Measurements from ENCODE around the gene MROH9. TPM values are rescaled to one million over a fixed set of nuclear protein-coding genes. Genes with fewer than 3 reads are reported as not detected.

Gene MROH9
- total RNA-seq, 1 experiment from 2014 or later, result not detected

DNA sequence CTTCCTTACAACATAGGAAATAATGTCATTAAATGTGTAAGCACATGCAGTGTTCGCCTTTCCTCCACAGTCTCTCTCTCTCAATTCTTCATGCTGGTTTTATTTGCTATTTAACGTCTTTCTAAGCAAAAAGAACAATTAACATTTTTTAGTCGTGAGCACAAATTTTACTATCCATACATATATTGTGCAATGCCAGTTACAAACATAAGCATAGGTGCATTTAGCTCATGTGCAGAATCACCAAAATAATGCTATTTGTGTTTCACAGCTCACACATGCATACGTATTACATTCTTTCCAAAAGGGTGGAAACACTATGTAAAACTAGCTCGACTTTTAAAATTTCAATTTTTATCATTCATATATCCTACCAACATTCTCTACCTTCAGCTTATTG, 52.1 kb downstream of the MROH9 start:
- Histone ChIP-seq H3K27me3 (ENCODE audit: control insufficient read depth, insufficient read depth, low read length) (no peaks in the 10 kb centered on the region), H3K36me3 (ENCODE audit: control insufficient read depth, insufficient read depth, low read length) (no peaks in the 10 kb centered on the region), H3K9me3 (ENCODE audit: control insufficient read depth, insufficient read depth, low read depth, low read length) (no peaks in the 10 kb centered on the region), H3K4me1 (ENCODE audit: control insufficient read depth, insufficient read depth, low read length) (no peaks in the 10 kb centered on the region), H3K27ac (ENCODE audit: low read length) (no peak overlapping the region), H3K4me3 (ENCODE audit: low read depth in 2 of 2, low read length in 2 of 2) (no peak overlapping the region)
- TF ChIP-seq TCF7L2 (IDR thresholded peaks at IDR 0.05; ENCODE audit: low read depth, low read length) (no peak), CTCF (IDR thresholded peaks at IDR 0.05) (no peak), POLR2AphosphoS5 (IDR thresholded peaks at IDR 0.05; ENCODE audit: low read depth, low read length) (no peak), SIN3A (IDR thresholded peaks at IDR 0.05; ENCODE audit: borderline replicate concordance, insufficient read depth, low read depth, low read length) (no peak)
- TF ChIP-seq, protein P1, sequence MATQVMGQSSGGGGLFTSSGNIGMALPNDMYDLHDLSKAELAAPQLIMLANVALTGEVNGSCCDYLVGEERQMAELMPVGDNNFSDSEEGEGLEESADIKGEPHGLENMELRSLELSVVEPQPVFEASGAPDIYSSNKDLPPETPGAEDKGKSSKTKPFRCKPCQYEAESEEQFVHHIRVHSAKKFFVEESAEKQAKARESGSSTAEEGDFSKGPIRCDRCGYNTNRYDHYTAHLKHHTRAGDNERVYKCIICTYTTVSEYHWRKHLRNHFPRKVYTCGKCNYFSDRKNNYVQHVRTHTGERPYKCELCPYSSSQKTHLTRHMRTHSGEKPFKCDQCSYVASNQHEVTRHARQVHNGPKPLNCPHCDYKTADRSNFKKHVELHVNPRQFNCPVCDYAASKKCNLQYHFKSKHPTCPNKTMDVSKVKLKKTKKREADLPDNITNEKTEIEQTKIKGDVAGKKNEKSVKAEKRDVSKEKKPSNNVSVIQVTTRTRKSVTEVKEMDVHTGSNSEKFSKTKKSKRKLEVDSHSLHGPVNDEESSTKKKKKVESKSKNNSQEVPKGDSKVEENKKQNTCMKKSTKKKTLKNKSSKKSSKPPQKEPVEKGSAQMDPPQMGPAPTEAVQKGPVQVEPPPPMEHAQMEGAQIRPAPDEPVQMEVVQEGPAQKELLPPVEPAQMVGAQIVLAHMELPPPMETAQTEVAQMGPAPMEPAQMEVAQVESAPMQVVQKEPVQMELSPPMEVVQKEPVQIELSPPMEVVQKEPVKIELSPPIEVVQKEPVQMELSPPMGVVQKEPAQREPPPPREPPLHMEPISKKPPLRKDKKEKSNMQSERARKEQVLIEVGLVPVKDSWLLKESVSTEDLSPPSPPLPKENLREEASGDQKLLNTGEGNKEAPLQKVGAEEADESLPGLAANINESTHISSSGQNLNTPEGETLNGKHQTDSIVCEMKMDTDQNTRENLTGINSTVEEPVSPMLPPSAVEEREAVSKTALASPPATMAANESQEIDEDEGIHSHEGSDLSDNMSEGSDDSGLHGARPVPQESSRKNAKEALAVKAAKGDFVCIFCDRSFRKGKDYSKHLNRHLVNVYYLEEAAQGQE (IDR thresholded peaks at IDR 0.05; ENCODE audit: insufficient read depth in 1 of 2, low read depth in 2 of 2, low read length in 1 of 2), result no peak
- in situ Hi-C loops (cut with HindIII; ENCODE audit: low pct_unique_long_range_greater_than_20kb, low sequenced_read_pairs) (no loop called here), intact Hi-C loops (cut with micrococcal nuclease; ENCODE audit: unreplicated experiment) (no loop called here)
- no peak for DNase-seq (ENCODE audit: low read depth, low spot score)
- POLR2A ChIA-PET, result no interaction called here
- BruUV-seq (replicated peaks), result no TSS peak
- ATAC-seq, result no peak
- CTCF ChIA-PET, result no interaction called here

DNA sequence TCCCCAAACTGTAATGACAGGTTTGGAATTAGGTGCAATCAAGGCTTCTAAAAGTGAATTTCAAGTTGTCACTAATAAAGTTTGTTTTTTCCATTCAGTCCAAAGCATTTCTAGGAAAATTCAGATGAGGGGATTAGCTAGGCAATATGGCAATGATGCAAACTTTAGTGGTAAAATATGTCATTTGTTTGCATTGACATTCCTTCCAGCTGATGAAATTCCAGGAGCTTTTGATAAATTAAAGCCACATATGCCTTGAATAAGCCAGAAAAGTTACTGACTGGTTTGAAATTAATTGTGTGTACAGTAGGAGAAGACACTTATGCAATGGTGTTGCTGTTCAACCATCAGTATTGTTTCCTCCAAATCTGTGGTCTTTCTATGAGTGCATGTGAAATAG, 57.8 kb downstream of the MROH9 start:
- Histone ChIP-seq H3K9me3 (ENCODE audit: control insufficient read depth, insufficient read depth, low read depth, low read length) (no peaks in the 10 kb centered on the region), H3K27ac (ENCODE audit: low read length) (no peak overlapping the region), H3K36me3 (ENCODE audit: control insufficient read depth, insufficient read depth, low read length) (no peaks in the 10 kb centered on the region), H3K4me1 (ENCODE audit: control insufficient read depth, insufficient read depth, low read length) (no peaks in the 10 kb centered on the region), H3K4me3 (ENCODE audit: low read depth in 2 of 2, low read length in 2 of 2) (no peak overlapping the region), H3K27me3 (ENCODE audit: control insufficient read depth, insufficient read depth, low read length) (no peaks in the 10 kb centered on the region)
- no TSS peak for BruUV-seq (replicated peaks)
- intact Hi-C loops (cut with micrococcal nuclease; ENCODE audit: unreplicated experiment) (no loop called here), in situ Hi-C loops (cut with HindIII; ENCODE audit: low pct_unique_long_range_greater_than_20kb, low sequenced_read_pairs) (no loop called here)
- no peak for DNase-seq (ENCODE audit: low read depth, low spot score)
- ATAC-seq, result no peak
- TF ChIP-seq SIN3A (IDR thresholded peaks at IDR 0.05; ENCODE audit: borderline replicate concordance, insufficient read depth, low read depth, low read length), result no peak
- TF ChIP-seq, protein P1 (IDR thresholded peaks at IDR 0.05; ENCODE audit: insufficient read depth in 1 of 2, low read depth in 2 of 2, low read length in 1 of 2), result no peak
- TF ChIP-seq TCF7L2 (IDR thresholded peaks at IDR 0.05; ENCODE audit: low read depth, low read length), result no peak
- no peak for TF ChIP-seq POLR2AphosphoS5 (IDR thresholded peaks at IDR 0.05; ENCODE audit: low read depth, low read length)
- TF ChIP-seq CTCF (IDR thresholded peaks at IDR 0.05), result no peak
- ChIA-PET CTCF (no interaction called here), POLR2A (interaction anchor here (0.6 kb wide), 1 partner anchor 1090 kb away, joined by 3 read pairs; no protein-coding TSS in a partner anchor)

Measured in Panc1 (cell line).